ENCODE measurements around the gene EYA2. TPM values are rescaled to one million over a fixed set of nuclear protein-coding genes. Genes with fewer than 3 reads are reported as not detected.

The EYA2 gene
- total and polyA plus RNA-seq, 2 donors (not counting 1 experiment from before 2014, with no cell fraction given) = 1.1 to 2.8 TPM

DNA sequence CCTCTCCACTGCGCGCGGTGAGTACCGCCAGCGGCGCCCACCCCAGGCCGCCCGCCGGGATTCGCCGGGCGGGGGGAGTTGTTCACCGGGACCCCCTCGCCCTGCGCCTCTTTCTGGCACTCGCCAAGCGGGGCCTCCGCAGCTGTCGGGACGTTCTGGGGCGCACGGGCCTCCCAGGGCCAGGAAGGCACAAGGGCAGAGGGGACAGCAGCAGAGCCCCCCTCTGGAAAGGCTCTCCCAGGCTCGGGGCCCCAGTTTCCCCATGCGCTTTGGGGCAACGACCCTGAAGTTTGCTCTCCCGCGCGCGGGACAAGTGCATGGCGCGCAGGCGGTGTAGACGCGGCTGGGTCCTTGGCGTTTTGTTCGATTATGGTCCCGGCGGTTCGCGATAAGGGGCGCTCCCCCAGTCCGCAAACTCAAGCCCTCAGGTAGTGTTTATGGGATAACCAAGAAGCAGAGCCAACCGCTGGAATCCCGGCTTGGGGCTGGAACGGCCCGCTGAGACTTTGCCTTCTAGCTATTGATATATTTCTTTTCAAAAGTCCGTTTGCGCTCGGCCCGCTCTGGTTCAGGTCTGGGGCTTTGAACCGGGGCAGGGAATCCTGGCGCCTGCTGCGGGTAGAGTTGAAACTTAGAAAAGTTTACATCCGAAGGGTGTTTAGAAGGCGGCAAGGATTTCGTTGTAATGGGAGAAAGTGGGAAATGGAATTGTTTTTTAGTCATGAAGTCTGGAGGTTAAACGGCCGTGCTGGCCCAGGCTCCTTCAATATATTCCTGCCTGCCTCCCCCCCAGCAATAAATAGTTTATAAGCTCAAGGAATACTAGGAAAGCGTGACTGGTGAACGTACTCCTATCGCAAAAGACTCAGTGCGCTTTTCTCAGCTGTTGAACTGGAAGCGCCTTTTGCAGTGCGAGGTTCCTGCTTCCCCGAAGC is 595 bp downstream of the EYA2 start:
- Histone ChIP-seq H3K4me3 (ENCODE audit: control extremely low read depth in 1 of 5, extremely low read depth in 1 of 5, insufficient read depth in 1 of 5, low read depth in 2 of 5, low read length in 4 of 5) (peak overlapping the region in 4 of 5 experiments; percentile 11 to 46 (median 20)), H3K79me2 (ENCODE audit: control insufficient read depth, insufficient read depth, low read length) (no peaks in the 10 kb centered on the region), H4K20me1 (ENCODE audit: control insufficient read depth, insufficient read depth, low read length, poor library complexity, severe bottlenecking) (no peaks in the 10 kb centered on the region), H3K4me2 (replicated peaks; ENCODE audit: low read depth, low read length, poor library complexity, severe bottlenecking) (peak overlapping the region; percentile 12), H3K9ac (ENCODE audit: low read length) (no peak overlapping the region), H3K36me3 (replicated peaks in 1 of 2; ENCODE audit: control extremely low read depth in 1 of 2, control insufficient read depth in 1 of 2, extremely low read depth in 1 of 2, insufficient read depth in 2 of 2, low read length in 1 of 2) (no peaks in the 10 kb centered on the region), H3K27me3 (replicated peaks in 1 of 4; ENCODE audit: control extremely low read depth in 1 of 4, control insufficient read depth in 3 of 4, insufficient read depth in 4 of 4, low read length in 3 of 4) (peaks cover 1 to 31% (median 8%) of the 10 kb centered on the region in 4 experiments), H3K27ac (ENCODE audit: low read length in 2 of 2) (no peak overlapping the region), H2AFZ (ENCODE audit: insufficient read depth, low read depth, low read length, poor library complexity, severe bottlenecking) (no peak overlapping the region), H3K9me3 (ENCODE audit: control extremely low read depth in 1 of 3, control insufficient read depth in 2 of 3, insufficient read depth in 1 of 3, low read length in 2 of 3) (peaks cover 0 to 3% (median 0%) of the 10 kb centered on the region in 3 donors), H3K4me1 (ENCODE audit: control insufficient read depth in 2 of 2, insufficient read depth in 2 of 2, low read length in 2 of 2) (no peaks in the 10 kb centered on the region)
- Mint-ChIP-seq H3K27ac (no peak overlapping the region), H3K27me3 (peaks cover 70% of the 10 kb centered on the region), H3K4me1 (peaks cover 2% of the 10 kb centered on the region), H3K4me3 (no peak overlapping the region), H3K9me3 (ENCODE audit: insufficient read depth) (no peaks in the 10 kb centered on the region)
- POLR2A ChIA-PET = no interaction called here
- no peak for TF ChIP-seq EZH2 (IDR thresholded peaks at IDR 0.05; ENCODE audit: borderline replicate concordance, insufficient read depth, low read depth, low read length, poor library complexity, severe bottlenecking)
- TF ChIP-seq CTCF (IDR thresholded peaks at IDR 0.05) = no peak
- WGBS (ENCODE audit: insufficient coverage) = 5% methylated on average over 62 of the region's 65 CpGs
- intact Hi-C loops (cut with micrococcal nuclease) = no loop called here
- ATAC-seq (ENCODE audit: low read depth) (no peak), DNase-seq (no peak)
- CTCF ChIA-PET = no interaction called here

GRCh38 chr20:46895906-46896242 is 1.2 kb downstream of the EYA2 start:
- Histone ChIP-seq H2AFZ (ENCODE audit: insufficient read depth, low read depth, low read length, poor library complexity, severe bottlenecking) (no peak overlapping the region), H3K4me3 (ENCODE audit: control extremely low read depth in 1 of 5, extremely low read depth in 1 of 5, insufficient read depth in 1 of 5, low read depth in 2 of 5, low read length in 4 of 5) (peak overlapping the region in 2 of 5 experiments; percentile 25 to 46), H3K79me2 (ENCODE audit: control insufficient read depth, insufficient read depth, low read length) (no peaks in the 10 kb centered on the region), H4K20me1 (ENCODE audit: control insufficient read depth, insufficient read depth, low read length, poor library complexity, severe bottlenecking) (no peaks in the 10 kb centered on the region), H3K27ac (ENCODE audit: low read length in 2 of 2) (no peak overlapping the region), H3K9ac (ENCODE audit: low read length) (no peak overlapping the region), H3K4me1 (ENCODE audit: control insufficient read depth in 2 of 2, insufficient read depth in 2 of 2, low read length in 2 of 2) (no peaks in the 10 kb centered on the region), H3K27me3 (replicated peaks in 1 of 4; ENCODE audit: control extremely low read depth in 1 of 4, control insufficient read depth in 3 of 4, insufficient read depth in 4 of 4, low read length in 3 of 4) (peaks cover 1 to 31% (median 8%) of the 10 kb centered on the region in 4 experiments), H3K9me3 (ENCODE audit: control extremely low read depth in 1 of 3, control insufficient read depth in 2 of 3, insufficient read depth in 1 of 3, low read length in 2 of 3) (no peaks in the 10 kb centered on the region), H3K36me3 (replicated peaks in 1 of 2; ENCODE audit: control extremely low read depth in 1 of 2, control insufficient read depth in 1 of 2, extremely low read depth in 1 of 2, insufficient read depth in 2 of 2, low read length in 1 of 2) (no peaks in the 10 kb centered on the region), H3K4me2 (replicated peaks; ENCODE audit: low read depth, low read length, poor library complexity, severe bottlenecking) (no peak overlapping the region)
- intact Hi-C loops (cut with micrococcal nuclease) = no loop called here
- H3K4me1 Mint-ChIP-seq = peaks cover 2% of the 10 kb centered on the region
- TF ChIP-seq EZH2 (IDR thresholded peaks at IDR 0.05; ENCODE audit: borderline replicate concordance, insufficient read depth, low read depth, low read length, poor library complexity, severe bottlenecking) = no peak
- peaks cover 64% of the 10 kb centered on the region for H3K27me3 Mint-ChIP-seq
- 7% methylated on average over 6 of the region's 12 CpGs for WGBS (ENCODE audit: insufficient coverage)
- H3K4me3 Mint-ChIP-seq = peak overlapping the region; percentile 48
- ATAC-seq (ENCODE audit: low read depth) (no peak), DNase-seq (no peak)
- no peak overlapping the region for H3K27ac Mint-ChIP-seq
- ChIA-PET CTCF (no interaction called here), POLR2A (no interaction called here)
- no peaks in the 10 kb centered on the region for H3K9me3 Mint-ChIP-seq (ENCODE audit: insufficient read depth)

Data from B cell (primary cell).